NOMO-1 treated with DMSO at 0.1 percent for 48 hours (cell line): Measurements from ENCODE around the gene FCMR.
A peak's percentile ranks its signal among the peaks of the same experiment; 100 is the strongest.
"Not testable (repeated sequence)": the region's sequence is repeated elsewhere in the genome, so short reads cannot be mapped to it uniquely, and the experiment has no call there.

Experiments used
- DNase-seq: peaks from one replicate; lab custom pipeline; 2025; ENCODE audit not compliant: unreplicated experiment; lab: John Stamatoyannopoulos, UW

The FCMR gene

GRCh38 chr1:206880314-206880713 lies 41.4 kb downstream of the FCMR start:
- no peak for DNase-seq

DNA sequence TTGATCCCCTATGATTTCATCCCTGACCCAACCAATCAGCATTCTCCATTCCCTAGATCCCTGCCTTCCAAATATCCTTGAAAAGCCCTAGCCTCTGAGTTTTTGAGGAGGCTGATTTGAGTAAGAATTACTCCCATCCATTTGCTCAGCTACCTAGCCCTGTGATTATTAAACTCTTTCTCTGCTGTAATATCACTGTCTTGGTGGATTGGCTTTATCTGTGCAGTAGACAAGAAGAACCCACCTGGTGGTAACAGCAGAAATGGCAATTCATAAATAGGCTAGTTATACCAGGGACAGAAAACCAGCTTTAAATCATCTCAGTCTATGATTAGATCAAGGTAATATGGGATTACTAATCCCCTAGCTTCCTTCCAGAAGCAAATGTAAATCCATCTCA lies 43.3 kb downstream of the FCMR start:
- no peak for DNase-seq

DNA sequence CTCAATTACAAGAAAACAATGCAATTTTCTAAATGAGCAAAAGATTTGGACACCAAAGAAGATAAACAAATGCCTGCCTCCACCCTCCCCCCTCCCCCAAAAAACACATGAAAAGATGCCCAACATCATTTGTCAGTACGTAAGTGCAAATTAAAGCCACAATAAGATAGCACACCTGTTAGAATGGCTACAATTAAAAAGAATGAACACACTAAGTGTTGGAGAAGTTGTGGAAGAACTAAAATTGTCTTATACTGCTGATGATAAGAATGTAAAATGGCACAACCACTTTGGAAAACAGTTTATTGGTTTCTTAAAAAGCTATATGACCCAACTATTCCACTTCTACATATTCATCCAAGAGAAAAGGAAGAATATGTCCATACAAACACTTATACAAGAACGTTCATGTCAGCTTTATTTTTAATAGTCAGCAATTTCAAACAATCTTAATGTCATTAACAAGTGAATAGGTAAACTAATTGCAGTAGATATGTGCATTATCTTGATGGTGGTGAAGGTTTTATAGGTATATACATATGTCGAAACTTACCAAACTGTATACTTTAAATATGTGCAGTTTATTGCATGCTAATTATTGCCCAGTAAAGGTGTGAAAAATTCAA lies 45.9 kb downstream of the FCMR start:
- DNase-seq, result no peak

GRCh38 chr1:206873603-206874188 lies 48.0 kb downstream of the FCMR start:
- no peak for DNase-seq

DNA sequence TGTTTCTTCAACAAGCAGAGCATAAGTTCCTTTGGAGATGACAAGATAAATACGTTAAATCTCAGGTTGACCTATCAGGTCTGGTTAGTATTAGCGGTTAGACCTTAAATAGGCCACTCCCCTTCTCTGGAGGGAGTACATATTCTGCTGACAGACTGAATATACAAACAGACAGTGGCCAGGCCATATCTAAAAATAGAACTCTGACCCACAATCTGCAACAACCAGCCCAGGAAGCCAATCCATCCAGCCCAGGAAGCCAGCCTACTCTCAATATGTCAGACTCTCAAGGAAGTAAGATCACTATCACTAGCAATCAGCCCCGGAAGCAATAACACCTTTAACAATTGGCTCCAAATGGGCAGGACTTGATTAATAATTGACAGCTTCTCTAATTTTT lies 49.6 kb downstream of the FCMR start:
- DNase-seq, result no peak

GRCh38 chr1:206868264-206868663 lies 53.5 kb downstream of the FCMR start:
- DNase-seq, result no peak

DNA sequence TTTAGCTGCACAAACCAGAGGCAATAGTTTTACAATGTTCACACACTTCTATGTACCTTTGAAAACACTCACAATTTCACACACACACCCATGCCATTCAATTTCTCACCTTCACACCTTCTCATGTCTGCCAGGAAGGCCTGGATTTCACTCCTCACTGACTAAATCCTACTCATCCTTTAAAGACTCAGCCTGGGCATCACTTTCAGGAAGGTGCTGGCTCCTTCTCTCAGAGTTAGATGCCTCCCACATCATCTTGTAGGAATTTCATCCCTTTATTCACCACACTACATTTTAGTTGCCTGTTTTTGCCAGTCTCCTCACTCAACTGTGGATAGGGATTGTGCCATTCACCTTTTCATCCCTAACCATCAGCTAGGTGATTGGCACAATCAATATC lies 54.0 kb downstream of the FCMR start:
- no peak for DNase-seq

GRCh38 chr1:206867239-206867638 lies 54.5 kb downstream of the FCMR start:
- DNase-seq, result no peak

DNA sequence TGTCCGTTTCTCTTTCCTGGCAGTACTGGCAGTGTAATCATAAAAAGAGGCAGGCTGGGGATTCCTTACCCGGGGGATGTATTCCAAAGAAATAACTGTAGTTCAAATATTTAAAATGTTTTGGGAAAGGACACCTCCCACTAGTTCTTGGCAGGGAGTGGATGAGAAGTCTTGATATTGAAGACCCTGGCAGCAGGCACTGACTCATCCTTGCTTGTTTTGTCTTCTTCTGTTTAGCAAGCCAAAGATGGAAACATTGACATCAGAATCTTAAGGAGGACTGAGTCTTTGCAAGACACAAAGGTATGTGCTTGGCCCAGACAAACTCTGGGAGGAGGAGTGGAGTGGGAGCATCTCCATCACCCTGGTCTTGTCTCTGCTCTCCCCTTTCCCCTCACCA lies 55.7 kb downstream of the FCMR start:
- DNase-seq, result no peak

- DNase-seq, result peak; percentile 73
Observed at GRCh38 chr1:206864939-206865671, 56.6 kb downstream of the FCMR start, which contains the start of gene IL20. TSS of gene IL20 (plus strand) at chr1:206865623. CDS start at chr1:206865853, 230 bp downstream.

GRCh38 chr1:206863266-206863665 lies 58.5 kb downstream of the FCMR start:
- DNase-seq, result no peak

DNA sequence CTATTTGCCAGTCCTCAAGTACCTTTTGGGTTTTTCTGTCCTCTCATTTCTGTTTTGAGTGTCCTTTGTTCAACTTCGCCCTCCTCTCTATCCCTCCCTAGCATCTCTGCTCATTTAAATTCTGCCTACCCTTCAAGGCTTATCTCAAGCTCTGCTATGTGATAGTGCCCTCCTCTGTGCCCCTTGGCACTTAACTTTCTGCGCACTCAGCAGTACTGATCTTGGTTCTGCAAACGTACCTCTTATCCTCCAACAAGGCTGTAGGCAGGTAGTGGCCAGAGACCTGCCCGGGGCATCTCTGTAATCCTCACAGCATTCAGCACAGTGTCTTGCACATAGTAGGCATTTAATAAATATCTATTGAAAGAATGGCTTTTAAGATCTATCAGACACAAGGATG lies 61.6 kb downstream of the FCMR start:
- no peak for DNase-seq

DNA sequence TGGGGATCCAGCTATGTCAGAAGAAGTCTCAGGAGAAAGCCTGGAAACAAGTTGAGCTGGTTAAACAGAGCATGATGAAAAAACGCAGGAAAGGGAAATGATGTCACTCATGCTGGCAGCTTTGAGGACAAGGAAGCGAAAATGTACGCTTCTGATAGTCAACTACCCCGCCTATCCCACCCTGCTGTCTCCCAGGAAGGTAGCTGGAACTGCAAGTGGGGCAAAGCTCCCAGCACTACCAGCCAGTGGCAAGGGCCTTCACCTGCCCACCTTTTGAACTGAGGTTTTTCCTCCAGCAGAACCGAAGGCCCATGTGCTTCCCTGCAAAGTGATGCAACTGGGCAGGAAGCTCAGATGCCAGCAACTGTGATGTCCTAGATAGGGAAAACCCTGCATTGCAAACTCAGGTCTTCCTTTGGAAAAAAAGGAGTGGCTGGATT lies 62.6 kb downstream of the FCMR start:
- peak; percentile 3 for DNase-seq

DNA sequence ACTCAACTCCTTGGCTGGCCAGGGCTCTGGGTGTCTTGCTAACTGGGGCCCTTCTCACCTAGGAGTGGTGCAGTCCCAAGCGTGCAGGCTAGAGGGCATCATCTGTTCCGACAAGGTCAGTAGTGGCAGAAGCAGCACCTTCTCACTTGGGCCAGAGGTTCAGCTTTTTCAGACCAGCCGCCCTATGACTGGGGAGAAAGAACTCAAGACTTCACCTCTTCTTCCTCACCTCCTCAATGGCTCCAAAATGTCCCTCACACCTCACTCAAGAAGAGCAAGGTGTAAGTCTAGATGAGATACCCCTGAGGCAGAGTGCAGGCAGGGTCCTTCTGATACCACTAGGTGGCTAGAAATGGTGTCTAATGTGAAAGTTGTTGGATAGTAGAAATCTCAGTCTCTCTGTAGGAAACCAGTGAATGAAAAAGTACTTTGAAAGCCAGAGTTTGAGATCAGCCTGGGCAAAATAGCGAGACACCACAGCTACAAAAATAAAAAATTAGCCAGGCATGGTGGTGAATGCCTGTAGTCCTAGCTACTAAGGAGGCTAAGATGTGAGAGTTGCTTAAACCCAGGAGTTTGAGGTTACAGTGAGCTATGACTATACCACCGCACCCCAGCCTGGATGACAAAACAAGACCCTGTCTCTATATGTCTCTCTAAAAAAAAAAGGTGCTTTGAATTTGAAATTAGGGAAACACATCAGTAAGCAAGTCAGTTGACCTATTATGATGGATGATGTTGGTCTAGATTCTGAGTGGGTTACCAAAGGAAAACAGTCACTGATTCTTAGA lies 64.9 kb downstream of the FCMR start:
- DNase-seq, result no peak

- no peak for DNase-seq
Observed at GRCh38 chr1:206855859-206856258, 65.9 kb downstream of the FCMR start.

GRCh38 chr1:206854401-206855129 lies 67.2 kb downstream of the FCMR start:
- no peak for DNase-seq

DNA sequence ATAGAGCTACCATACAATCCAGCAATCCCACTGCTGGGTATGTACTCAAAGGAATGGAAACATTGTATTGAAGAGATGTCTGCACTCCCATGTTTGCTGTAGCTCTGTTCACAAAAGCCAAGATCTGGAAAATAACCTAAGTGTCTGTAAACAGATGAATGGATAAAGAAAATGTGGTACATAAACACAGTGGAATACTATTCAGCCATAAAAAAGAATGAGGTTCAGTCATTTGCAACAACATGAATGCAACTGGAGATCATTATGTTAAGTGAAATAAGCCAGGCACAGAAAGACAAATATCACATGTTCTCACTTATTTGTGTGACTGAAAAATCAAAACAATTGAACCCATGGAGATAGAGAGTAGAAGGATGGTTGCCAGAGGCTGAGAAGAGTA lies 68.0 kb downstream of the FCMR start:
- not testable (repeated sequence) for DNase-seq
